Measurements from ENCODE around the gene MCM3AP. TPM values are rescaled to one million over a fixed set of nuclear protein-coding genes. Genes with fewer than 3 reads are reported as not detected.
"Not testable (repeated sequence)": the region's sequence is repeated elsewhere in the genome, so short reads cannot be mapped to it uniquely, and the experiment has no call there.

The MCM3AP gene
- total and polyA plus RNA-seq, 2 experiments from 2014 or later: 39.6 to 106 TPM

DNA sequence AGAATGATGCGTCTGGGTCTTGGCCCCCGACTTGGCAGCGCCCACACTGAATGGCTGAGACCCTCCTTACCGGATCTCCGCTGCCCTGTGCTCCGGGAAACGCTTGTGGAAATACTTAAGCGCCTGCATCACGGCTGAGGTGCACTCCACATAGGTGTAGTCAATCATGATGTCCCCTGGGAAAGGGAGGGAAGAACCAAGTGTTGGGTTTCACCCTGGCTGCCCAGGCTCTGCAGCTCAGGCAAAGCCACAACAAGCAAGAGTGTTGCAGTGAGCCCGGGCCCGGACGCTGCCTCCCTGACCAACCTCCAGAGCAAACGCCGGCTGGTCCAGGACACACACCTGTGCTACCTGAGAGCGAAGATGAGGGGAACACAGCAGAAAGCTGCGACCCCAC lies 79.6 kb downstream of the MCM3AP start:
- H3K9me3 ChIP-seq (ENCODE audit: low read depth): no peaks in the 10 kb centered on the region
- H3K27me3 ChIP-seq: no peaks in the 10 kb centered on the region
- TF ChIP-seq, protein P1, sequence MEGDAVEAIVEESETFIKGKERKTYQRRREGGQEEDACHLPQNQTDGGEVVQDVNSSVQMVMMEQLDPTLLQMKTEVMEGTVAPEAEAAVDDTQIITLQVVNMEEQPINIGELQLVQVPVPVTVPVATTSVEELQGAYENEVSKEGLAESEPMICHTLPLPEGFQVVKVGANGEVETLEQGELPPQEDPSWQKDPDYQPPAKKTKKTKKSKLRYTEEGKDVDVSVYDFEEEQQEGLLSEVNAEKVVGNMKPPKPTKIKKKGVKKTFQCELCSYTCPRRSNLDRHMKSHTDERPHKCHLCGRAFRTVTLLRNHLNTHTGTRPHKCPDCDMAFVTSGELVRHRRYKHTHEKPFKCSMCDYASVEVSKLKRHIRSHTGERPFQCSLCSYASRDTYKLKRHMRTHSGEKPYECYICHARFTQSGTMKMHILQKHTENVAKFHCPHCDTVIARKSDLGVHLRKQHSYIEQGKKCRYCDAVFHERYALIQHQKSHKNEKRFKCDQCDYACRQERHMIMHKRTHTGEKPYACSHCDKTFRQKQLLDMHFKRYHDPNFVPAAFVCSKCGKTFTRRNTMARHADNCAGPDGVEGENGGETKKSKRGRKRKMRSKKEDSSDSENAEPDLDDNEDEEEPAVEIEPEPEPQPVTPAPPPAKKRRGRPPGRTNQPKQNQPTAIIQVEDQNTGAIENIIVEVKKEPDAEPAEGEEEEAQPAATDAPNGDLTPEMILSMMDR (IDR thresholded peaks at IDR 0.05; ENCODE audit: low read depth, low read length): no peak
- DNase-seq (ENCODE audit: low read depth in 1 of 2, low spot score in 1 of 2): no peak
- no peaks in the 10 kb centered on the region for H3K4me1 ChIP-seq (ENCODE audit: low read depth)
- no peak overlapping the region for H3K4me3 ChIP-seq
- peaks cover 37% of the 10 kb centered on the region for H3K36me3 ChIP-seq
- no peak overlapping the region for H3K27ac ChIP-seq

DNA sequence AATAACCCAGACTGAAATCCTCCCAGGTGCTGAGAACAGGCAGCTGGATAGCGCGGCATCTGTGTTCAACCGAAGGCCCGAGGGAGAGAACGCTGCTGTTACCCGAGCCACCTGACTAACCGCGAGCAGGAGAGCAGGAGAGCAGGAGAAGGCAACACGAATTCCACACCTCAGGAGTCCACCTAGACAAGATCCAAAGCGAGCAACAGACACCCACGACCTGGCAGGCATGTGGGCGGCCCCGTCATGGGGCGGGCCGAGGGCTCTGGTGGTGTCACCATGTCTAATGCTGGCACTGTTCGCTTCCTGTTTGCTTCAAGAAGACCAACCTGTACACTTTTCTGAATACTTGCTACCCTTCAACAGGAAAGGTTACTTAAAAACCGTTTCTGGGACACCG lies 80.2 kb downstream of the MCM3AP start:
- DNase-seq (ENCODE audit: low read depth in 1 of 2, low spot score in 1 of 2): no peak
- Histone ChIP-seq H3K4me3 (no peak overlapping the region), H3K27me3 (no peaks in the 10 kb centered on the region), H3K9me3 (ENCODE audit: low read depth) (no peaks in the 10 kb centered on the region), H3K36me3 (peaks cover 36% of the 10 kb centered on the region), H3K4me1 (ENCODE audit: low read depth) (no peaks in the 10 kb centered on the region), H3K27ac (no peak overlapping the region)
- TF ChIP-seq, protein P1 (IDR thresholded peaks at IDR 0.05; ENCODE audit: low read depth, low read length): no peak

DNA sequence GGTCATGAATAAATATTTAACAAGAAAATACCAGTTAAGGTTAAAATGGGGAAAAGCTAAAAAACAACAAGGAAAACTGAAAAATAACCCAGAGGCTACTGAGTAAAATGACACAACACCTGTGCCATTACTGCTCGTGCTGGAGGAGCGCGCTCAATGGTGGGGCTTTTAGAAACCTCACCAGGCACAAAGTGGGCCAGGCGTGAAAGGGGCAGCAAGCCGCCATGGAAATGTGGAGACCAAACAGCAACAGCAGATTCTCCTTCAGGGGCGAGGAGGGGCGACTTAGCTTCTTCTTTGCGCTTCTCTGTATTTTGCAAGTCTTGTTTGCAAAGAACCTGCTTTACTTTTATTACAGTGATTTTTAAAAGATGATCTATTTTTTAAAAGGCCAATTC lies 82.2 kb downstream of the MCM3AP start:
- Histone ChIP-seq H3K4me3 (no peak overlapping the region), H3K9me3 (ENCODE audit: low read depth) (no peaks in the 10 kb centered on the region), H3K36me3 (peaks cover 37% of the 10 kb centered on the region), H3K27ac (no peak overlapping the region), H3K27me3 (no peaks in the 10 kb centered on the region), H3K4me1 (ENCODE audit: low read depth) (no peaks in the 10 kb centered on the region)
- no peak for DNase-seq (ENCODE audit: low read depth in 1 of 2, low spot score in 1 of 2)
- TF ChIP-seq, protein P1 (IDR thresholded peaks at IDR 0.05; ENCODE audit: low read depth, low read length): no peak

DNA sequence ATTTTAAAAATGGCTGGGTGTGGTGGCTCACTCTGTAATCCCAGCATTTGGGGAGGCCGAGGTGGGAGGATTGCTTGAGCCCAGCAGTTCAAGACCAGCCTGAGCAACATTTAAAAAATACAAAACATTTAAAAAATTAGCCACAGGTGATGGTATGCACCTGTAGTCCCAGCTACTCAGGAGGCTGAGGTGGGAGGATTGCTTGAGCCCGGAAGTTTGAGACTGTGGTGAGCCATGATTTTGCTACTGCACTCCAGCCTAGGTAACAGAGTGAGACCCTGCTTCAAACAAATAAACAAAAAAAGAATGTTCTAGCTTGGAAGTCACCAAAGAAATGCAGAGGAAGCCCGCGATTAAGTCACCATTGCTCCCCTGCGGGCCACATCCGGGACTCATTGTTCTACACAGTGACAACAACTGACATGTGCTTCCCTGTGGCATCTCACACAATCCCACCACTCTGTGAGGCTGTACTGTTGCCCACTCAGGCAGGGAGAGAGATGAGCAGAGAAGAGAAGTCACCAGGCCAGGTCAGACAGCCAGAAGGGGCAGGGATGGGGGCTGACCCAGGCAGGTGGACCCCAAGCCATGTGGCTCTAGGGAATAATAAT lies 82.7 kb downstream of the MCM3AP start:
- Histone ChIP-seq H3K36me3 (peaks cover 37% of the 10 kb centered on the region), H3K4me3 (no peak overlapping the region), H3K27me3 (no peaks in the 10 kb centered on the region), H3K27ac (no peak overlapping the region), H3K9me3 (ENCODE audit: low read depth) (no peaks in the 10 kb centered on the region), H3K4me1 (ENCODE audit: low read depth) (no peaks in the 10 kb centered on the region)
- no peak for DNase-seq (ENCODE audit: low read depth in 1 of 2, low spot score in 1 of 2)
- TF ChIP-seq, protein P1 (IDR thresholded peaks at IDR 0.05; ENCODE audit: low read depth, low read length): no peak

DNA sequence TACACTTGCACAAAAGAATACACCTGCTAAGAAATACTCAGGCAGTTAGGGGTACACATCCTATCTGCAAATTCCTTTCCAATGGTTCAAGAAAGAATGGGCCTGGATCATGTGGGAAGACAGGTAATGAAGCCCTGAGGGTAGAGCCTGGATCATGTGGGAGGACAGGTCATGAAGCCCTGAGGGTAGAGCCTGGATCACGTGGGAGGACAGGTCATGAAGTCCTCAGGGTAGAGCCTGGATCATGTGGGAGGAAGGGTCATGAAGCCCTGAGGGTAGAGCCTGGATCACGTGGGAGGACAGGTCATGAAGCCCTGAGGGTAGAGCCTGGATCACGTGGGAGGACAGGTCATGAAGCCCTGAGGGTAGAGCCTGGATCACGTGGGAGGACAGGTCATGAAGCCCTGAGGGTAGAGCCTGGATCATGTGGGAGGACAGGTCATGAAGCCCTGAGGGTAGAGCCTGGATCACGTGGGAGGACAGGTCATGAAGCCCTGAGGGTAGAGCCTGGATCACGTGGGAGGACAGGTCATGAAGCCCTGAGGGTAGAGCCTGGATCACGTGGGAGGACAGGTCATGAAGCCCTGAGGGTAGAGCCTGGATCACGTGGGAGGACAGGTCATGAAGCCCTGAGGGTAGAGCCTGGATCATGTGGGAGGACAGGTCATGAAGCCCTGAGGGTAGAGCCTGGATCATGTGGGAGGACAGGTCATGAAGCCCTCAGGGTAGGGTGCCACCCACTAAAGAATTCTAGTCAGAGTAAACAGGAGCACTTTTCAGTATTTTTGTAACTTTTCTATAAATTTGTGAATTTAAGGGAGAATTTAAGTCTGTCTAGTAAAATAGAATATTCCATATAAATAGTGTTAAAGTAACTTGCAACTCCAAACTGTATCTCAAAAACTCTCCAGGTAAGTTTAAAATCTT lies 84.3 kb downstream of the MCM3AP start:
- H3K27ac ChIP-seq: not testable (repeated sequence)

More for the DNA sequence above, 84.3 kb downstream of the MCM3AP start:
- not testable (repeated sequence) for DNase-seq (ENCODE audit: low read depth in 1 of 2, low spot score in 1 of 2); H3K4me3 ChIP-seq; H3K9me3 ChIP-seq (ENCODE audit: low read depth); H3K4me1 ChIP-seq (ENCODE audit: low read depth); H3K27me3 ChIP-seq
- H3K36me3 ChIP-seq: peaks cover 31% of the 10 kb centered on the region
